Neural progenitor cell (in vitro differentiated cells): ENCODE data around the gene WSCD2. TPM values are rescaled to one million over a fixed set of nuclear protein-coding genes. Genes with fewer than 3 reads are reported as not detected.

ENCODE experiments used
- DNase-seq: peaks from one replicate; pipeline ENCODE4 v3.0.0-alpha.2; 2016; ENCODE audit warnings: low spot score
- H2AFZ ChIP-seq: fragments of 200-600 bp; sonication (generic); replicated peaks from 2 replicates; pipeline ENCODE4 v1.6.1; 2016; ENCODE audit warnings: antibody characterized with exemption
- H3F3A ChIP-seq: fragments of 200-600 bp; sonication (generic); 2 replicates; pipeline ENCODE4 v1.6.1; 2016; ENCODE audit warnings: antibody characterized with exemption, low read depth
- H3K27ac ChIP-seq: fragments of 200-600 bp; sonication (generic); 2 replicates; pipeline ENCODE4 v1.5.1; 2016; ENCODE audit warnings: mild to moderate bottlenecking
- H3K27me3 ChIP-seq: fragments of 200-600 bp; sonication (generic); 2 replicates; pipeline ENCODE4 v1.6.1; 2016; ENCODE audit warnings: mild to moderate bottlenecking, moderate library complexity
- H3K36me3 ChIP-seq: fragments of 200-600 bp; sonication (generic); 2 replicates; pipeline ENCODE4 v1.5.1; 2016
- H3K4me1 ChIP-seq: fragments of 200-600 bp; sonication (generic); 2 replicates; pipeline ENCODE4 v1.6.1; 2016; ENCODE audit warnings: mixed run types
- H3K4me2 ChIP-seq: fragments of 200-600 bp; sonication (generic); 2 replicates; pipeline ENCODE4 v1.6.1; 2016
- H3K4me3 ChIP-seq: fragments of 200-600 bp; sonication (generic); 2 replicates; pipeline ENCODE4 v1.5.1; 2016
- H3K79me2 ChIP-seq: fragments of 200-600 bp; sonication (generic); 2 replicates; pipeline ENCODE4 v1.6.1; 2016; ENCODE audit warnings: low read depth
- H3K9ac ChIP-seq: fragments of 200-600 bp; sonication (generic); 2 replicates; pipeline ENCODE4 v1.6.1; 2016
- H3K9me3 ChIP-seq: fragments of 200-600 bp; sonication (generic); 2 replicates; pipeline ENCODE4 v1.5.1; 2016; ENCODE audit warnings: low read depth
- H4K20me1 ChIP-seq: fragments of 200-600 bp; sonication (generic); 2 replicates; pipeline ENCODE4 v1.6.1; 2016; ENCODE audit warnings: low read depth
- H3K27ac Mint-ChIP-seq: 3 replicates; pipeline ENCODE4 v1.8.0; 2021; ENCODE audit warnings: mixed read lengths
- H3K27me3 Mint-ChIP-seq: 2 replicates; pipeline ENCODE4 v1.8.0; 2022; ENCODE audit warnings: low read depth, mild to moderate bottlenecking, inconsistent platforms, moderate library complexity, mixed read lengths; ENCODE audit not compliant: insufficient read depth
- H3K36me3 Mint-ChIP-seq: 3 replicates; pipeline ENCODE4 v1.8.0; 2021; ENCODE audit warnings: mixed read lengths
- H3K4me1 Mint-ChIP-seq: 3 replicates; pipeline ENCODE4 v1.8.0; 2021; ENCODE audit warnings: mixed read lengths
- H3K4me3 Mint-ChIP-seq: 3 replicates; pipeline ENCODE4 v1.8.0; 2021; ENCODE audit warnings: mild to moderate bottlenecking, moderate library complexity, mixed read lengths
- H3K9me3 Mint-ChIP-seq: 3 replicates; pipeline ENCODE4 v1.8.0; 2020; ENCODE audit warnings: mixed read lengths
- EZH2 ChIP-seq: fragments of 200-600 bp; sonication (generic); IDR thresholded peaks from 2 replicates; pipeline ENCODE4 v1.6.1; 2017; ENCODE audit warnings: antibody characterized with exemption, mild to moderate bottlenecking, moderate library complexity
- EZH2phosphoT487 ChIP-seq: fragments of 200-600 bp; sonication (generic); IDR thresholded peaks from 2 replicates; pipeline ENCODE4 v1.6.1; 2017; ENCODE audit warnings: antibody characterized with exemption
- total RNA-seq: library from RNA; depleted of rRNA; stranded (reverse); fragments of >200 nt; gene quantifications from 2 replicates; pipeline ENCODE4 v1.2.3, GENCODE V29; 2015; ENCODE audit warnings: low replicate concordance
- TF ChIP-seq, protein P1 (sequence below): fragments of 200-600 bp; sonication (generic); IDR thresholded peaks from 2 replicates; pipeline ENCODE4 v1.5.1; 2017; ENCODE audit warnings: antibody characterized with exemption, mild to moderate bottlenecking

The WSCD2 gene
- total RNA-seq, 1 donor from 2014 or later: 6.6 TPM

DNA sequence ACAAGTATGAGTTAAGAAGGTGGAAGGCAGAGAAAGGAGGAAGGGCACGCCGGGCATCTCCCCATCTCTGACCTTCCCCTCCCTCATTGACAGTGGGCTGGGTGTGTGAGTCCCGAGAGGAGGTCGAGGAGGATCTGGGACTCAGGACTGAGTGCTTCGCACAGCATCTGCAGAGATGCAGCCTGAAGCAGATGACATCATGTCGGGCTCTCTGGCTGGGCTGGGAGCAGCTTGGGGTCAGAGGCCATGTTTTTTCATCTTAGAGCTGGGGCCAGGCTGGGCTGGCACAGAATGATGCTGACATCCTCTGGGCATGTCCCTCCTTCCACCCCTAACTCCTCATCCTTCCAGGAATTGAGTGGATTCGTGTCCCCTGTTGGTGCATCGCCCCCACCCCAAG, 166.6 kb downstream of the WSCD2 start:
- H3K4me1 ChIP-seq: peaks cover 3% of the 10 kb centered on the region
- DNase-seq: no peak
- H4K20me1 ChIP-seq: no peaks in the 10 kb centered on the region
- Mint-ChIP-seq H3K27me3 (peaks cover 20% of the 10 kb centered on the region), H3K4me1 (peaks cover 39% of the 10 kb centered on the region), H3K4me3 (peak overlapping the region; percentile 59), H3K9me3 (no peaks in the 10 kb centered on the region), H3K36me3 (no peaks in the 10 kb centered on the region), H3K27ac (peak overlapping the region; percentile 24)
- no peaks in the 10 kb centered on the region for H3F3A ChIP-seq
- no peaks in the 10 kb centered on the region for H3K79me2 ChIP-seq
- H3K36me3 ChIP-seq: no peaks in the 10 kb centered on the region
- H3K9me3 ChIP-seq: no peaks in the 10 kb centered on the region
- no peak overlapping the region for H2AFZ ChIP-seq
- TF ChIP-seq EZH2: no peak
- no peak for TF ChIP-seq EZH2phosphoT487
- TF ChIP-seq, protein P1, sequence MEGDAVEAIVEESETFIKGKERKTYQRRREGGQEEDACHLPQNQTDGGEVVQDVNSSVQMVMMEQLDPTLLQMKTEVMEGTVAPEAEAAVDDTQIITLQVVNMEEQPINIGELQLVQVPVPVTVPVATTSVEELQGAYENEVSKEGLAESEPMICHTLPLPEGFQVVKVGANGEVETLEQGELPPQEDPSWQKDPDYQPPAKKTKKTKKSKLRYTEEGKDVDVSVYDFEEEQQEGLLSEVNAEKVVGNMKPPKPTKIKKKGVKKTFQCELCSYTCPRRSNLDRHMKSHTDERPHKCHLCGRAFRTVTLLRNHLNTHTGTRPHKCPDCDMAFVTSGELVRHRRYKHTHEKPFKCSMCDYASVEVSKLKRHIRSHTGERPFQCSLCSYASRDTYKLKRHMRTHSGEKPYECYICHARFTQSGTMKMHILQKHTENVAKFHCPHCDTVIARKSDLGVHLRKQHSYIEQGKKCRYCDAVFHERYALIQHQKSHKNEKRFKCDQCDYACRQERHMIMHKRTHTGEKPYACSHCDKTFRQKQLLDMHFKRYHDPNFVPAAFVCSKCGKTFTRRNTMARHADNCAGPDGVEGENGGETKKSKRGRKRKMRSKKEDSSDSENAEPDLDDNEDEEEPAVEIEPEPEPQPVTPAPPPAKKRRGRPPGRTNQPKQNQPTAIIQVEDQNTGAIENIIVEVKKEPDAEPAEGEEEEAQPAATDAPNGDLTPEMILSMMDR: no peak
- no peak overlapping the region for H3K4me2 ChIP-seq
- no peak overlapping the region for H3K4me3 ChIP-seq
- no peak overlapping the region for H3K27ac ChIP-seq
- no peaks in the 10 kb centered on the region for H3K27me3 ChIP-seq
- no peak overlapping the region for H3K9ac ChIP-seq

- H3K27me3 Mint-ChIP-seq: peaks cover 28% of the 10 kb centered on the region
- H3K9me3 ChIP-seq: no peaks in the 10 kb centered on the region
- H2AFZ ChIP-seq: no peak overlapping the region
- H3K27ac ChIP-seq: no peak overlapping the region
- no peaks in the 10 kb centered on the region for H3K36me3 Mint-ChIP-seq
- H3K36me3 ChIP-seq: no peaks in the 10 kb centered on the region
- H3K9ac ChIP-seq: no peak overlapping the region
- no peak overlapping the region for H3K4me3 Mint-ChIP-seq
- peaks cover 45% of the 10 kb centered on the region for H3K4me1 Mint-ChIP-seq
- H4K20me1 ChIP-seq: no peaks in the 10 kb centered on the region
- TF ChIP-seq EZH2: no peak
- TF ChIP-seq EZH2phosphoT487: no peak
- TF ChIP-seq, protein P1: no peak
- H3K4me1 ChIP-seq: peaks cover 3% of the 10 kb centered on the region
- no peaks in the 10 kb centered on the region for H3F3A ChIP-seq
- H3K4me2 ChIP-seq: no peak overlapping the region
- no peaks in the 10 kb centered on the region for H3K27me3 ChIP-seq
- H3K27ac Mint-ChIP-seq: no peak overlapping the region
- peaks cover 6% of the 10 kb centered on the region for H3K9me3 Mint-ChIP-seq
- no peaks in the 10 kb centered on the region for H3K79me2 ChIP-seq
- H3K4me3 ChIP-seq: no peak overlapping the region
- DNase-seq: no peak
These were observed 167.9 kb downstream of the WSCD2 start for GRCh38 chr12:108296945-108297344.

DNA sequence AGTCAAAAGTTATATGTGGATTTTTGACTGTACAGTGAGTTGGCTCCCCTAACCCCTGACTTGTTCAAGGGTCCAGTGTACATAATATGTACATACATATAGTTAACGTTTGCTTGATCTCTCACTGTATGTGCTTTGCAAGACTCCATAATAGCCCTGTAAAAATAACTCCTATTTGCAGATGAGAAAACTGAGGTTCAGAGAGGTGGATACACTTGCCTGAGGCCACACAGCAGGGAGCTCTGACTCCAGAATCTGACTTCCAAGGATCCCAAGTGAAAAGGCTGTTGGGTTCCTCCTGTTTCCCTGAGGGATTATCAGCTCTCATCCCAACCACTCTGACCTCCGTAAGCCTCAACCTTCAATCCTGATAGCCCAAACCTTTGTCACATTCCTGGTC, 168.3 kb downstream of the WSCD2 start:
- TF ChIP-seq EZH2phosphoT487 (no peak), EZH2 (no peak)
- TF ChIP-seq, protein P1: no peak
- Histone ChIP-seq H3K36me3 (no peaks in the 10 kb centered on the region), H3K79me2 (no peaks in the 10 kb centered on the region), H2AFZ (no peak overlapping the region), H3F3A (no peaks in the 10 kb centered on the region), H3K9ac (no peak overlapping the region), H3K27ac (no peak overlapping the region), H4K20me1 (no peaks in the 10 kb centered on the region), H3K4me2 (no peak overlapping the region), H3K9me3 (no peaks in the 10 kb centered on the region), H3K27me3 (no peaks in the 10 kb centered on the region), H3K4me1 (peaks cover 3% of the 10 kb centered on the region), H3K4me3 (no peak overlapping the region)
- Mint-ChIP-seq H3K27ac (peak overlapping the region; percentile 40), H3K27me3 (peaks cover 28% of the 10 kb centered on the region), H3K4me1 (peaks cover 50% of the 10 kb centered on the region), H3K9me3 (peaks cover 6% of the 10 kb centered on the region), H3K36me3 (no peaks in the 10 kb centered on the region), H3K4me3 (peak overlapping the region; percentile 55)
- DNase-seq: no peak
